Stimulated activated CD4-positive, alpha-beta T cell treated with anti-CD3 and anti-CD28 coated beads, Interleukin-4, amount 100 ng/mL, for 24 hours (primary cell): ENCODE measurements around the gene GAB2.

Source experiments
- DNase-seq: peaks from one replicate; pipeline ENCODE4 v3.0.0-alpha.2; 2020

GAB2 gene

GRCh38 chr11:78171951-78172350 is 245.7 kb downstream of the GAB2 start:
- no peak for DNase-seq

- DNase-seq = no peak
Measured at GRCh38 chr11:78170874-78171549, 246.6 kb downstream of the GAB2 start.

GRCh38 chr11:78170413-78170812 is 247.2 kb downstream of the GAB2 start:
- no peak for DNase-seq

- DNase-seq = no peak
Measured at GRCh38 chr11:78168539-78169477, 248.8 kb downstream of the GAB2 start.

- DNase-seq = no peak
Measured at GRCh38 chr11:78166855-78167469, 250.7 kb downstream of the GAB2 start.
